ENCODE results near the gene PWWP2B. TPM values are rescaled to one million over a fixed set of nuclear protein-coding genes. Genes with fewer than 3 reads are reported as not detected.

The PWWP2B gene
- total and polyA plus RNA-seq, 10 of the 15 experiments (the other 5 are each of a cell fraction or from before 2014, with no cell fraction given): 0.04 to 0.87 (median 0.35) TPM; not detected in 4

- no peak for DNase-seq (ENCODE audit: low read depth, low spot score)
- CTCF ChIA-PET: no interaction called here
- RAD21 ChIA-PET (ENCODE audit: unreplicated experiment): no interaction called here
- ATAC-seq: no peak
- no peak overlapping the region for H3K27ac ChIP-seq (ENCODE audit: control insufficient read depth, insufficient read depth)
- no peaks in the 10 kb centered on the region for H3K4me1 ChIP-seq (ENCODE audit: control insufficient read depth, insufficient read depth, low read length)
- FAIRE-seq: no peak
- SMC1A ChIA-PET (ENCODE audit: uncharacterized antibody, unreplicated experiment): no interaction called here
- H3K79me2 ChIP-seq (ENCODE audit: control insufficient read depth, insufficient read depth, low read length): no peaks in the 10 kb centered on the region
- H4K20me1 ChIP-seq (ENCODE audit: control insufficient read depth, insufficient read depth): no peaks in the 10 kb centered on the region
- BruUV-seq (replicated peaks): no TSS peak
- H3K4me3 ChIP-seq: no peak overlapping the region
- intact Hi-C loops (cut with micrococcal nuclease; ENCODE audit: unreplicated experiment): no loop called here
- no peaks in the 10 kb centered on the region; the same call in 2 of the 3 replicates for H3K9me3 ChIP-seq (replicated peaks; ENCODE audit: control insufficient read depth, insufficient read depth, low read length)
- in situ Hi-C loops (cut with MboI): no loop called here
- no peak for TF ChIP-seq FOXM1 (IDR thresholded peaks at IDR 0.05; ENCODE audit: low read depth, low read length)
- TF ChIP-seq MYC (IDR thresholded peaks at IDR 0.05; ENCODE audit: insufficient read depth, insufficient read length, insufficient replicate concordance, low read length, severe bottlenecking): no peak
- no peak for TF ChIP-seq HDGF (IDR thresholded peaks at IDR 0.05)
- TF ChIP-seq ZNF274 (IDR thresholded peaks at IDR 0.05; ENCODE audit: insufficient read depth, insufficient read length): no peak
- no peak for TF ChIP-seq MAX (IDR thresholded peaks at IDR 0.05; ENCODE audit: low read depth, low read length)
- TF ChIP-seq RAD51 (IDR thresholded peaks at IDR 0.05): no peak
- no peak for TF ChIP-seq KLF5 (IDR thresholded peaks at IDR 0.05; ENCODE audit: partially characterized antibody)
- POLR2A ChIA-PET: no interaction called here
- H3K9ac ChIP-seq (ENCODE audit: control insufficient read depth, insufficient read depth, low read length): no peak overlapping the region
- WGBS (ENCODE audit: insufficient coverage, insufficient replicate concordance, low lambda C conversion rate, missing lambda C conversion rate): 68% methylated on average over 20 of the region's 21 CpGs
- H2AFZ ChIP-seq (ENCODE audit: control insufficient read depth, low read depth, low read length): no peak overlapping the region
- no peak overlapping the region for H3K4me2 ChIP-seq (ENCODE audit: control insufficient read depth, insufficient read depth)
- no peaks in the 10 kb centered on the region for H3K27me3 ChIP-seq (replicated peaks in 1 of 2; ENCODE audit: control insufficient read depth in 2 of 2, insufficient read depth in 2 of 2, low read length in 1 of 2)
- no peaks in the 10 kb centered on the region for H3K36me3 ChIP-seq (ENCODE audit: control insufficient read depth in 2 of 2, insufficient read depth in 2 of 2, low read length in 1 of 2)
Measured at GRCh38 chr10:132359305-132360040, 37.5 kb upstream of the PWWP2B start.
